OCI-LY3 (cell line): Measurements from ENCODE around the gene TAF1.
"Not testable (repeated sequence)": the region's sequence is repeated elsewhere in the genome, so short reads cannot be mapped to it uniquely, and the experiment has no call there.

Experiments
- H2AFZ ChIP-seq: fragments of 200-600, 300-600 bp; shearing (Covaris generic); 2 replicates; pipeline ENCODE4 v1.6.0; 2014; ENCODE audit warnings: antibody characterized with exemption, low read depth, low read length
- H3K27ac ChIP-seq: fragments of 200-600, 300-600 bp; sonication (generic); 2 replicates; pipeline ENCODE4 v1.5.1; 2014; ENCODE audit warnings: mild to moderate bottlenecking, low read length, moderate library complexity, mixed read lengths
- H3K27me3 ChIP-seq: fragments of 200-600, 300-600 bp; sonication (generic); 2 replicates; pipeline ENCODE4 v1.6.1; 2014; ENCODE audit warnings: low read depth, low read length, mixed read lengths
- H3K36me3 ChIP-seq: fragments of 200-600, 300-600 bp; sonication (generic); replicated peaks from 2 replicates; pipeline ENCODE3; 2014; ENCODE audit warnings: low read depth, low read length, mixed read lengths
- H3K4me1 ChIP-seq: fragments of 300-600, 200-600 bp; sonication (generic); 2 replicates; pipeline ENCODE4 v1.6.1; 2014; ENCODE audit warnings: low read length, mixed read lengths
- H3K4me2 ChIP-seq: fragments of 200-600, 300-600 bp; sonication (generic); 2 replicates; pipeline ENCODE4 v1.6.1; 2014; ENCODE audit warnings: low read length, mixed read lengths
- H3K4me3 ChIP-seq: fragments of 300-600, 200-600 bp; sonication (generic); 2 replicates; pipeline ENCODE4 v1.5.1; 2014; ENCODE audit warnings: antibody characterized with exemption, mild to moderate bottlenecking, low read length, moderate library complexity
- H3K79me2 ChIP-seq: fragments of 300-600, 200-600 bp; shearing (Covaris generic); 2 replicates; pipeline ENCODE4 v1.6.1; 2014; ENCODE audit warnings: mild to moderate bottlenecking, low read length, mixed read lengths
- H3K9ac ChIP-seq: fragments of 300-600, 200-600 bp; shearing (Covaris generic); 2 replicates; pipeline ENCODE4 v1.6.0; 2014; ENCODE audit warnings: mild to moderate bottlenecking, low read length, moderate library complexity
- H3K9me3 ChIP-seq: fragments of 200-600, 300-600 bp; shearing (Covaris generic); 2 replicates; pipeline ENCODE4 v1.6.1; 2014; ENCODE audit warnings: low read length, mixed read lengths; ENCODE audit not compliant: insufficient read depth
- H4K20me1 ChIP-seq: fragments of 200-600, 300-600 bp; sonication (generic); 2 replicates; pipeline ENCODE4 v1.6.1; 2016; ENCODE audit warnings: low read length, mixed read lengths; ENCODE audit not compliant: insufficient read depth
- CTCF ChIP-seq: fragments of 200-600, 300-600 bp; sonication (generic); IDR thresholded peaks from 2 replicates; pipeline ENCODE4 v1.5.1; 2014; ENCODE audit warnings: antibody characterized with exemption, low read length, low read depth
- EZH2phosphoT487 ChIP-seq: fragments of 200-600 bp; shearing (Covaris generic); IDR thresholded peaks from 2 replicates; pipeline ENCODE4 v1.6.1; 2018; ENCODE audit warnings: antibody characterized with exemption, mixed run types, low read depth

Gene TAF1

GRCh38 chrX:71439420-71439819 lies 73.3 kb downstream of the TAF1 start:
- Histone ChIP-seq H3K9ac (no peak overlapping the region), H3K36me3 (peaks cover 7% of the 10 kb centered on the region), H3K79me2 (no peaks in the 10 kb centered on the region), H3K9me3 (no peaks in the 10 kb centered on the region), H3K27ac (no peak overlapping the region), H3K4me1 (no peaks in the 10 kb centered on the region), H3K27me3 (no peaks in the 10 kb centered on the region), H3K4me3 (no peak overlapping the region), H2AFZ (no peak overlapping the region), H4K20me1 (no peaks in the 10 kb centered on the region), H3K4me2 (no peak overlapping the region)
- TF ChIP-seq CTCF (no peak), EZH2phosphoT487 (no peak)

- Histone ChIP-seq H3K4me1 (no peaks in the 10 kb centered on the region), H3K9ac (no peak overlapping the region), H3K27me3 (no peaks in the 10 kb centered on the region), H3K4me2 (no peak overlapping the region), H2AFZ (no peak overlapping the region), H3K36me3 (peaks cover 4% of the 10 kb centered on the region), H3K27ac (no peak overlapping the region), H3K4me3 (no peak overlapping the region), H4K20me1 (no peaks in the 10 kb centered on the region), H3K9me3 (no peaks in the 10 kb centered on the region), H3K79me2 (no peaks in the 10 kb centered on the region)
- TF ChIP-seq EZH2phosphoT487 (no peak), CTCF (no peak)
These were observed 73.7 kb downstream of the TAF1 start for GRCh38 chrX:71439896-71440295.

- no peak overlapping the region for H3K27ac ChIP-seq
- H3K36me3 ChIP-seq = peaks cover 7% of the 10 kb centered on the region
- H4K20me1 ChIP-seq = no peaks in the 10 kb centered on the region
- TF ChIP-seq CTCF = no peak
- H3K27me3 ChIP-seq = no peaks in the 10 kb centered on the region
- no peaks in the 10 kb centered on the region for H3K79me2 ChIP-seq
- no peaks in the 10 kb centered on the region for H3K4me1 ChIP-seq
- H3K9ac ChIP-seq = no peak overlapping the region
- no peak overlapping the region for H2AFZ ChIP-seq
- H3K4me3 ChIP-seq = no peak overlapping the region
- H3K9me3 ChIP-seq = no peaks in the 10 kb centered on the region
- H3K4me2 ChIP-seq = no peak overlapping the region
These were observed 74.2 kb downstream of the TAF1 start for GRCh38 chrX:71440401-71440800.

GRCh38 chrX:71441809-71442208 lies 75.7 kb downstream of the TAF1 start:
- not testable (repeated sequence) for H3K9me3 ChIP-seq, H3K36me3 ChIP-seq, H3K9ac ChIP-seq

More at GRCh38 chrX:71441809-71442208, 75.7 kb downstream of the TAF1 start:
- H3K4me3 ChIP-seq, H3K27me3 ChIP-seq, H3K27ac ChIP-seq, H2AFZ ChIP-seq, H3K4me1 ChIP-seq, H3K4me2 ChIP-seq, H3K79me2 ChIP-seq, H4K20me1 ChIP-seq: not testable (repeated sequence)
